Stimulated activated CD4-positive, alpha-beta T cell treated with anti-CD3 and anti-CD28 coated beads, Interleukin-12 subunit alpha, Interleukin-12 subunit beta, amount 100 ng/mL, for 24 hours (primary cell): ENCODE data around the gene FGD4.
"Not testable (repeated sequence)": the region's sequence is repeated elsewhere in the genome, so short reads cannot be mapped to it uniquely, and the experiment has no call there.

Experiments
- DNase-seq, 2 experiments: peaks; one replicate each; pipeline ENCODE4 v3.0.0-alpha.2; 2020; ENCODE audit warnings: low read depth in 2 of 2

FGD4 gene

DNA sequence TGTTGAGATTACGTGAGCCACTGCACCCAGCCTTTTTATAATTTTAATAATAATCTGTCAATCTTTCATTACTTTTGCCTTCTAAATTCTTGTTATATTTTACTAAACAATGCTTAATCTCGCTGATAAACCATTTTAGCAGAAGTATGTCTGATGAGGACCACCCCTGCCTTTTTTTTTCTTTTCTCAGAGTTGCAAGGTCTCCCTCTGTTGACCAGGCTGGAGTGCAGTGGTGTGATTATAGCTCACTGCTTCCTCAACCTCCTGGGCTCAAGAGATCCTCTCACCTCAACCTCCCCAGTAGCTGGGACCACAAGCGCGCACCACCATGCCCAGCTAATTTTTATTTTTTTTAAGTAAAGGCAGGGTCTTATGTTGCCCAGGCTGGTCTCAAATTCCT is 161.2 kb downstream of the FGD4 start:
- DNase-seq: no peak

DNA sequence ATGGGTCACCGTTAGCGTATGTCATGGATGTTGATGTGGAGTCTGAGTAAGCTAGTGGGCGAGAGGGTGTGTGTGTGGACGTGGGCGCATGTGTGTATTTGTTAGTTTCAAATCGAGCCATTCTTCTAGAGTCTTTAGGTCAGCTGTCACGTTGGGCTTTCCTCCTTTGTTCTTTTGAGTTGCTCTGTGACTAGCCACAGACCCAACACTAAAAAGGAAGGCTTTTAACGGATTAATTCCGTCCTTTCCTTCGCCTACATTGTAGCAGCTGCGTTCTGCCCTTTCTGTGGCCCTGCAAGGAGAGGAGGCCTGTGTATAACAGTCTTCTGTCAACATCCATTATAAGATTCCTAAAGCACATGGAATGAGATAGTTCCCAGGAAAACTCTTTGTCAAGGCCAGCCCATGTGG is 162.6 kb downstream of the FGD4 start:
- no peak for DNase-seq

GRCh38 chr12:32562413-32562812 is 163.1 kb downstream of the FGD4 start:
- DNase-seq: not testable (repeated sequence)

DNA sequence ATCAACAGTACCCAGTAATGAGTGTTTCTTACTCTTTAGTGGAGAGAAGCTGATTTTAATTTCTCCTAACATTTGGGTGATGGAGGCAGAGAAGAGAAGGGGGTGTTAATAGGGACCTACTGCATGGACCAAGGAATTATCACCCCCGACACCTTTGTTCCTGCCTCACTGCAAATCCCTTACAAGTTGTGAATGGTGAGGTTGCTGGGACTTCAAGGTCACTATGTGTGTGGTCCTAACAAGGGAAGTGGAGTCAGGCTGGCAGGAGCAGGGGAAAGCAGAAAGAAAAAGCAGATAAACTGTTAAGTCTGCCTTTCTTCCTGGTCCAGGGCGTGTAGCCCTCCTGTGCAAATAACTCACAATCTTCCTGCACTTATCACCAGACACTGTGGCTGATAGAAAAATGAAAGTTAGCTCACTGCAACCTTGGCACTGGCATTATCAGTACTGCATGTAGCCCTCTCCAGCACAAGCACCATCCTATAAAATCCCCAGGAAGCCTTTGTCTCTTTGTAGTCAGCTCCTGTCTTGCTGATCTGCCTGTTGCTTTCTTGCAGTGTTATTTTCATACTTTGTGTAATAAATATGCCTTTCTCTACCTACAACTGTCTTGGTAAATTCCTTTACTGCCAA is 167.4 kb downstream of the FGD4 start:
- DNase-seq: no peak

- DNase-seq: no peak
These were observed 167.9 kb downstream of the FGD4 start for GRCh38 chr12:32567296-32567674.

DNA sequence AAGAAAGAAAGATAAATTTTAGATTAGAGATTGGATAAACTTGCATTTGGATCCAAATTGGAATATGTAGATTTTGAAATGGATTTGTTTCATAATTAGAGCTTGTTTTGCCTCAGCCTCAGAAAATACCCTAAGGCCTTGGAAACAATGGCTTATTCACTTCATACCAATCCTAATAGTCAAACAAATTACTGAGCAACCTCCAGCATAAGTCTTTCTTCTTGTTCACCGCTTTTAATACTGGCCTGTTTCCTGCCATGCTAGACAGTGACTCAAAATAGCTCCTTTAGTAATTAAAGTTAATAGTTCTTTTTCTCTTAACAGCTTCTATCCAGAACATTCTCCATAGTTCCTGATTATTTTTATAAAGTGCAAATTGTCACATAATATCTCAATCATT is 168.9 kb downstream of the FGD4 start:
- no peak for DNase-seq

DNA sequence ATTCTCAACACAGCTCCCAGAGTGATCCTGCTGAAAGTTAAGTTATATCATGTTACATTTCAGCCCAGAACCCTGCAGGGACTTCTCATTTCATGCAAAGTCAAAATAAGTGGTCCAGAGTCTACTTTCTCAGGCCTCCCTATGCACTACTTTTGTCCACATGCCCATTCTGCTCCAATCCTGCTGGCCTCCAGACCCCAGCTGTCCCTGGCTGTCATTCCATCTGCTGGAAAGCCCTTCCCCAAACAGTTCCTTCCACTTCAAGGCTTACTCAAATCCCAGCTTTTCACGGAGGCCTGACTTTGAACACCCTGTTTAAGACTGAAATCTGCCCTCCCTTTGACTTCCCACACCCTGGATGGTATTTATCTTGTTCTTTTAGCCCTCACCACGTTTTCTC is 169.9 kb downstream of the FGD4 start:
- DNase-seq: no peak

- DNase-seq: no peak
These were observed 175.2 kb downstream of the FGD4 start for GRCh38 chr12:32574585-32574984.

DNA sequence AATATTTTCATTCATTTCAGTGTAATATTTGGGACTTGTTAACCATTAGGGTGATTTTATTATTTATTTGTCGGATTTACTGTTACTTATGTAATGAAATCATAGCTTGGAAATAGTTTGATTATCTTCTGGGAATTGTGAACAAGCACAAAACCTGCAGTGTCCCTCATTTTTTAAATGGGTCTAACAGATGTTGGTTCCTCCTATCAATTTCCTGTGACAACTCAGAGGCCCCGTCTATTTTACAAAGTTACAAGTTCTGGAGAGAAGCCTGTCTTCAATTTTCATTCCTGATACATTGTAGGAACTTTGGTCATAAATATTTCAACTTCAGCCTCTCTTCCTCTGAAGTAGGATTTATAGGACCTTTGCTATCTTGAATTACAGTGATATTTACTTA is 178.0 kb downstream of the FGD4 start:
- DNase-seq: no peak

DNA sequence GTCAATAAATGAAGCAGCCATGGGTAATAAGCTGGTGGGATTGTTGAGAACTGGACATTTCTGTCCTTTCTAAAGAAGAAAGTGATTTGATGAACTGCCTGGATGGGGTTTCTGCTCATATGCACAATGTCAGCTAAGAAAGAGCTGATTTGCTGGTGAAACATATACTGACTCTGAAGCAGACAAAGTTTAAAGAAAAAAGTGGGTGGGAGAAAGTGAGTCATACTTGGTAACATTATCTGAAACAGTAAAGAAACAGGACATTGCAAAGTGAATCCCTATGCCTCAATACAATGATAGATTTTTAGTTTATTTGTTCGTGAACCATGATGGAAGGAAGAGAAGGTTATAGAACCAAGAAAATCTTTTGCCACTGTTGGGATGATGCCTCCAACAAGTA is 184.2 kb downstream of the FGD4 start:
- no peak for DNase-seq

DNA sequence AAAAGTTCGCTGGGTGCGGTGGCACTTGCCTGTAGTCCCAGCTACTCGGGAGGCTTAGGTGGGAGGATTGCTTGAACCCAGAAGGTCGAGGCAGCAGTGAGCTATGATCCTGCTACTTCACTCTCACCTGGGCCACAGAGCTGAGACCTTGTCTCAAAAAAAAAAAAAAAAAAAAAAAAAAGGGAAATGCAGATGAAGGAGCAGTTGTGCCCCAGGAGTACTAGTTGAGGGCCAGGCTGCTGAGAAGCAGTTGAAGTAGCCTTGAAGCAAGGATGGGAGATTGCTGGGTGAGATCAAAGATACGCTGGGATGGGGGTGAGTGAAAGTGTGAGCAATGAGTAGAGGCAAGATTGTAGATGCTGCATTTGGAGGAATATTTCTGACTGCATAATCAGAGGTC is 186.3 kb downstream of the FGD4 start:
- DNase-seq: no peak

GRCh38 chr12:32586390-32586789 is 187.0 kb downstream of the FGD4 start:
- DNase-seq: no peak

DNA sequence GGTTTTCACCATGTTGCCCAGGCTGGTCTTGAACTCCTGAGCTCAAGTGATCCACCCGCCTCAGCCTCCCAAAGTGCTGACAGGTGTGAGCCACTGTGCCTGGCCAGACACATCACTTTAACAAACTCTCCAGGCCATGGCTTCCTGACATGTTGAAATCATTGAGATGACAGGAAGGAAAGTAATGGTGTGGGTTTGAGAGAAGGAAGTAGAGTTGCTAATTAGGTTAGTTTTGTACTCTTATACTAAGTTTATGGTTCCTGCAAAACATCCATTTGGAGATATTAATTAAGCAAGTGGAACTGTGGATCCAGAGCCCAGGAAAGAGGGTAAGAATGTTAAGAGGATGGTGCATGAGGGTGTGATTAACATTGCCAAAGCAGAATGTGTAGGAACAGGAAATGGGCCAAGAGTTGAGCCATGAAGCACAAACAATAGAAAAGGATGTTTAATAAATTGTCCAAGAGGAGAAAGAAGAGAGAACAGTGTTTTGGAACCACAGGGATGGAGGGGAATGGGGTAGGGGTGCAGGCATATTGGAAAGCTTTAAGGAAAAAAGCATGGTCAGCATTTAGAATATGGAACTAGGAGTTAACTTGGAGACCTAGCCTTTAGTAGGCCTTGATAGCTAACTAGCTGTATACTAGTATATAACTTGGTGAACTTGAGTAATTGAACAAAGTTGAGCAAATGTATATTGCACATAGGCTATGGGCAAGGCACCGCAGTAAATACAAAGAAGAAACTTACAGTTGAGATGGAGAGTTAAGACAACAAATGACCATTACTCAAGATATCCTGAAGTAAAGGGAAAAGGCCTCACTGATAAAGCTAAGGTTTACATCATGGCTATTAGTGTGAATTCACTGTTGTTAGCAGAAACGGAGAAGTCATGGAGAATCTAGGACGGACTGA is 188.5 kb downstream of the FGD4 start:
- DNase-seq: no peak

GRCh38 chr12:32588604-32589003 is 189.2 kb downstream of the FGD4 start:
- DNase-seq: no peak

DNA sequence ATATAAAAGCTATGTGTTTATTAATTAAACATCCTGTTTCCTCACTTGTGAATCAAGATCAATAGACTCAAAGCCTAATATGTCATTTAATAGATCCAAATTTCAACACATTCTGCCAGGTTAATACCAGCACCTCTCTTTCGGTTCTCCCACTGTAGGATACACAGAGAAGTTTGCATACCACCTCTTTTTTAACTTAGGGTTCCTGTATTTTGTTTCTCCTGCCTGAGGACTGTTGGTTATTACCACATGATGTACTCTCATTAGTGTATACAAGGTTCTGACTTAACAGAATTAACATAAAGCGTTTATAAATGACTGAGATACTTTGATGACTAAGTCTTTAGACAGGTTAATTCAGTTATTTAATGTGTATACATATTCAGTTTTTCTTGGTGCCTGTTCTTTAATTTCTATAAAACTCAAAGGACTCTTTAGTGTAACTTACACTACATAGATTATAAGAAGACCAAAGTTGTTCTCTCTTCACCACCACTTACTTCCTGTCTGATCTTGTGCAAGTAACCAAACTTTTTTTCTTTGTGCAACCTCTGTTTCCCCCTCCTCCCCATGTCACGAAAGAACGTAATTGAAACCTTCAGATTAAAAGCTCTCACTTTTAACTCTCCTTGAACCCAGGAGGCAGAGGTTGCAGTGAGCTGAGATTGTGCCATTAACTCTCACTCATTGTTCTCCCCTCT is 190.0 kb downstream of the FGD4 start:
- DNase-seq: no peak

DNA sequence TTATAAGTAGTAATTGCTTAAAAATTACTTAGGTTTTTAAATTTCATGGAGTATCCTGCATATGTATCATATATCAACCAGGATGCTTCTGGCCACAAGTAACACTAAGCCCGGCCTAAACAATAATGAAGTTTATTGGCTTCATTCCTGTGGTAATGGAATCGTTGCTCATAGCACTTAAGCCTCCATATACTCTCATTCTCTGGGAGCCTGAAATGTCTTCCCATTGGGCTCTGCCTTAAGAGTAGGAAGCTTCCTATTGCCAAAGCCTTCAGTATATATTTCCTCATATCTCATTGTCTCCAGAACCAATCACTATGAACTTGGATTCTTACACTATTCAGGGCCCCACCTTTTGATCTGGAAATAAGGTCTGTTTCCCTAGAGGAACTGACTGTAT is 195.9 kb downstream of the FGD4 start:
- DNase-seq: no peak

DNA sequence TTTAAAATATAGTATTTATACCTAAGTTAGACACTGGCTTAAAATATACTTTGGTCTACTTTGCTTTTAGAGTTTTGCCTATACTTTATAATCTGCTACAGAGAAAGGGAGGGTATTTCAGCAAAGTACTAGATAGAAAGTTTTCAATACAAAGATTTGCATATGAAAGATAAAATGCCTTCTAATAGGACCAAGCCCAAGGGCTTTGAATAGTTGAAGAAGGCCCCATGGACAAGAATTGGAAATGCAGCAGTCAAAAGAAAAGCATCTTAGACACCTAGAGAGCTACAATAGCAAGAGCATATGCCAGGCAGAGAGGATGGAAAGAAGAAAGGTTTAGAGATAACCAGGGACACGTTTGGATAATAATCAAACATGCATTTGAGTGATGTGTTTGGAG is 196.7 kb downstream of the FGD4 start:
- no peak for DNase-seq

GRCh38 chr12:32598688-32599087 is 199.3 kb downstream of the FGD4 start:
- no peak for DNase-seq

- DNase-seq: no peak
These were observed 201.3 kb downstream of the FGD4 start for GRCh38 chr12:32600681-32601080.

- DNase-seq: no peak
These were observed 203.7 kb downstream of the FGD4 start for GRCh38 chr12:32603071-32603470.

GRCh38 chr12:32603858-32604257 is 204.5 kb downstream of the FGD4 start:
- peak in 1 of 2 experiments; percentile 7 for DNase-seq

GRCh38 chr12:32604565-32604964 is 205.2 kb downstream of the FGD4 start:
- no peak for DNase-seq
